Esophagus squamous epithelium (tissue), 5 donors: ENCODE measurements around the gene BAIAP2. TPM values are rescaled to one million over a fixed set of nuclear protein-coding genes. Genes with fewer than 3 reads are reported as not detected.
A peak's percentile ranks its signal among the peaks of the same experiment; 100 is the strongest.
"Not testable (repeated sequence)": the region's sequence is repeated elsewhere in the genome, so short reads cannot be mapped to it uniquely, and the experiment has no call there.

ENCODE experiments used
- DNase-seq: peaks from one replicate; lab custom pipeline; 2025; lab: John Stamatoyannopoulos, UW
- H3K27ac ChIP-seq, 4 donors: fragments of 200-600 bp; sonication (generic); one replicate each; pipeline ENCODE4 v1.5.1; 2016 to 2019; ENCODE audit warnings: mild to moderate bottlenecking in 1 of 4
- H3K27me3 ChIP-seq, 4 donors: fragments of 200-600 bp; sonication (generic); 1 replicate in 3 of 4; 2 replicates in 1 of 4; pipeline versions ENCODE4 v1.5.1 to v1.6.0; 2017 to 2021; ENCODE audit warnings: antibody characterized with exemption in 1 of 4
- H3K36me3 ChIP-seq, 3 donors: fragments of 200-600 bp; sonication (generic); one replicate each; pipeline ENCODE4 v1.5.1; 2016 to 2019
- H3K4me1 ChIP-seq, 3 donors: fragments of 200-600 bp; sonication (generic); one replicate each; pipeline ENCODE4 v1.5.1; 2017 to 2019
- H3K4me3 ChIP-seq, 4 donors: fragments of 200-600 bp; sonication (generic); 1 replicate in 3 of 4; 2 replicates in 1 of 4; pipeline ENCODE4 v1.5.1; 2016 to 2019; ENCODE audit warnings: mild to moderate bottlenecking in 2 of 4, moderate library complexity in 1 of 4
- H3K9me3 ChIP-seq, 3 donors: fragments of 200-600 bp; sonication (generic); one replicate each; pipeline ENCODE4 v1.5.1; 2016 to 2019
- POLR2A ChIP-seq, 4 donors: fragments of 450-650 bp; IDR thresholded peaks; one replicate each; pipeline ENCODE4 v1.6.1; 2017; ENCODE audit warnings: antibody characterized with exemption in 4 of 4, mild to moderate bottlenecking in 4 of 4, moderate library complexity in 3 of 4
- WGBS, 2 donors: methylation state at CpG; one replicate each; pipeline ENCODE4 v1.1.5; 2018; 5-methylcytosine and 5-hydroxymethylcytosine counted together
- intact Hi-C: fragments of 100-400 bp; cut with DNase I; formaldehyde crosslinking; loops from one replicate; pipeline ENCODE4 v1.15.0; 2022
- total RNA-seq, 4 donors: library from RNA; depleted of rRNA; stranded (reverse); fragments of >200 nt; gene quantifications; one replicate each; pipeline ENCODE4 v1.1.0, GENCODE V29; 2016
- TF ChIP-seq, protein P1 (sequence below), 6 experiments: fragments of 450-650 bp in 4 of 6; fragments of 200-600 bp in 2 of 6; sonication (generic) in 2 of 6; IDR thresholded peaks; one replicate each; pipeline ENCODE4 v1.5.1; 2016 to 2019; ENCODE audit warnings: antibody characterized with exemption in 6 of 6, mild to moderate bottlenecking in 4 of 6, moderate library complexity in 4 of 6
- donor health status: DM: yes; HTN: yes; CAD: no.

The BAIAP2 gene
- total RNA-seq, 4 donors from 2014 or later, result 87.8 to 175 (median 105) TPM

DNA sequence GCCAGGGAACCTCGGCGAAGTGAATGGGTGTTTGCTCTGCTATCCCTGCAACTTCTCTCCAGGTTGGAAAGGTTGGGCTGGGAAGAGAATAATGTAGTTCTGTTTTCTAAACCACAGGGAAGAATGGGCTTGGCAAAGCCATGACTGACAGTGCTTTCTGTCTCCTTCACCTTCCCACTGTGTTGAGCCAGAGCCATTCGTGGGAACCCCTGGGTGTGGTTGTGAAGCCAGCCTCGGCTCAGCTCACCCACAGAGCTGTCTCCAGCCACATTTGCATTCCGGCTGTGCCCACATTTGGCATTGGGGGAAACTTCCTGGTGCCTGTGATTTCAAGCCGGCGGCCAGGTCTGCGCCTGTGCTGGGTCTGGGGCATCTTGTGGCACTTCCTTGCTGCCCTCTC lies 39.9 kb downstream of the BAIAP2 start:
- Histone ChIP-seq H3K36me3 (peaks cover 7 to 86% (median 8%) of the 10 kb centered on the region in 3 donors), H3K27ac (peak overlapping the region in 3 of 4 donors; percentile 7 to 25 (median 13)), H3K4me3 (no peak overlapping the region), H3K4me1 (peaks cover 3 to 57% (median 4%) of the 10 kb centered on the region in 3 donors), H3K27me3 (no peaks in the 10 kb centered on the region), H3K9me3 (no peaks in the 10 kb centered on the region)
- TF ChIP-seq, protein P1, sequence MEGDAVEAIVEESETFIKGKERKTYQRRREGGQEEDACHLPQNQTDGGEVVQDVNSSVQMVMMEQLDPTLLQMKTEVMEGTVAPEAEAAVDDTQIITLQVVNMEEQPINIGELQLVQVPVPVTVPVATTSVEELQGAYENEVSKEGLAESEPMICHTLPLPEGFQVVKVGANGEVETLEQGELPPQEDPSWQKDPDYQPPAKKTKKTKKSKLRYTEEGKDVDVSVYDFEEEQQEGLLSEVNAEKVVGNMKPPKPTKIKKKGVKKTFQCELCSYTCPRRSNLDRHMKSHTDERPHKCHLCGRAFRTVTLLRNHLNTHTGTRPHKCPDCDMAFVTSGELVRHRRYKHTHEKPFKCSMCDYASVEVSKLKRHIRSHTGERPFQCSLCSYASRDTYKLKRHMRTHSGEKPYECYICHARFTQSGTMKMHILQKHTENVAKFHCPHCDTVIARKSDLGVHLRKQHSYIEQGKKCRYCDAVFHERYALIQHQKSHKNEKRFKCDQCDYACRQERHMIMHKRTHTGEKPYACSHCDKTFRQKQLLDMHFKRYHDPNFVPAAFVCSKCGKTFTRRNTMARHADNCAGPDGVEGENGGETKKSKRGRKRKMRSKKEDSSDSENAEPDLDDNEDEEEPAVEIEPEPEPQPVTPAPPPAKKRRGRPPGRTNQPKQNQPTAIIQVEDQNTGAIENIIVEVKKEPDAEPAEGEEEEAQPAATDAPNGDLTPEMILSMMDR (IDR thresholded peaks at IDR 0.05), result no peak
- no peak for TF ChIP-seq POLR2A (IDR thresholded peaks at IDR 0.05)
- intact Hi-C loops, result no loop called here
- WGBS, 2 donors, result 46 to 52% methylated on average over 7 to 8 of the region's 8 CpGs
- no peak for DNase-seq

DNA sequence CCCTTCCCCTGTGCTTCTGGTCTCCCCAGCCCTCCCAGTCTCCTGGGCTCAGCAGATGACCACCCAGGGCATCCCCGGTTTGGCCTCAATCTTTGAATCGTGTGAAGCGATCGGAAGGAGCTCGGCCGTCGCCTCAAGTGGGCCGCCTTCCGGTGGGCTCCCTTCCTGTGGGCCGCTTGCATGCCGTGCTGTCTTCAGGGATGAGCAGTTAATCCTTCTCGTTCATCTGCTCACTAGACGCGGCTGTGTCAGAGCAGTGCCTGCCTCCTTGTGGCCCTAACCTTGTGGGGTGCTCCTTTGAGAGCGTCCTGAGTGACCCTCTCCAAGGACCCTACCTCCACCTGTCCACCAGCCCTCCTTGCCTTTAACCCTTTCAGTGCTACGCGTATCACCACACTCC lies 40.4 kb downstream of the BAIAP2 start:
- Histone ChIP-seq H3K9me3 (no peaks in the 10 kb centered on the region), H3K27me3 (no peaks in the 10 kb centered on the region), H3K4me1 (peaks cover 3 to 61% (median 4%) of the 10 kb centered on the region in 3 donors), H3K27ac (peak overlapping the region in 2 of 4 donors; percentile 13 to 25), H3K4me3 (no peak overlapping the region), H3K36me3 (peaks cover 7 to 86% (median 8%) of the 10 kb centered on the region in 3 donors)
- WGBS, 2 donors, result 82 to 86% methylated on average over 16 to 17 of the region's 17 CpGs
- DNase-seq, result no peak
- TF ChIP-seq POLR2A (IDR thresholded peaks at IDR 0.05), result no peak
- TF ChIP-seq, protein P1 (IDR thresholded peaks at IDR 0.05), result no peak
- intact Hi-C loops, result no loop called here

DNA sequence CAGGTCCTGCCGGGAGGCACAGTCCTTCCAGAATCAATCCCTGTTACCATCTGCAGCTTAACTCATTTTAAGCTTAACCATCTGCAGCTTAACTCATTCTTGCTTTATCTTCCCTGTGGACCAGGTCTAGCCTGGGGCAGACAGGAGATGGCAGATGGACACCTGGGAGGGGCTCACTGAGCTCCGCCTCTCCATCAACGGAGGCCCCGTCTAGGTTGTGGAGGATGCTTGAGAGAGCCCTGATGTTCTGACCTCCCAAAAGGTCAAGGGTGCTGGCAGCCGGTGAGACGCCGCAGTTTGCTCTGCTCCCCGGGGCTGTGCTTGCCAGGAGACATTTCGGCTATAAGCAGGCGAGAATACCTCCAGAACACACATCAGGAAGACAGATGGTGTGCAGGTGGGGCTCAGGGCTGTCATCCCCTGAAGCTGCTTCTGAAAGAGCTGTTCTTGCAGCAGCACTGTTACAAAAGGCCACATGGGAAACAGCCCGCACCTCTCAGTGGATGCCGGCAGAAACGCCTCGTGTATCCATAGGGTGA lies 41.3 kb downstream of the BAIAP2 start:
- no peaks in the 10 kb centered on the region for H3K9me3 ChIP-seq
- TF ChIP-seq, protein P1 (IDR thresholded peaks at IDR 0.05), result no peak
- no peak for TF ChIP-seq POLR2A (IDR thresholded peaks at IDR 0.05)
- H3K27me3 ChIP-seq, result no peaks in the 10 kb centered on the region
- no peak overlapping the region for H3K27ac ChIP-seq
- H3K36me3 ChIP-seq, result peaks cover 7 to 86% (median 8%) of the 10 kb centered on the region in 3 donors
- DNase-seq, result no peak
- intact Hi-C loops, result no loop called here
- no peak overlapping the region for H3K4me3 ChIP-seq
- peaks cover 3 to 67% (median 8%) of the 10 kb centered on the region in 3 donors for H3K4me1 ChIP-seq
- WGBS, 2 donors, result 72 to 74% methylated on average over 5 to 10 of the region's 14 CpGs

DNA sequence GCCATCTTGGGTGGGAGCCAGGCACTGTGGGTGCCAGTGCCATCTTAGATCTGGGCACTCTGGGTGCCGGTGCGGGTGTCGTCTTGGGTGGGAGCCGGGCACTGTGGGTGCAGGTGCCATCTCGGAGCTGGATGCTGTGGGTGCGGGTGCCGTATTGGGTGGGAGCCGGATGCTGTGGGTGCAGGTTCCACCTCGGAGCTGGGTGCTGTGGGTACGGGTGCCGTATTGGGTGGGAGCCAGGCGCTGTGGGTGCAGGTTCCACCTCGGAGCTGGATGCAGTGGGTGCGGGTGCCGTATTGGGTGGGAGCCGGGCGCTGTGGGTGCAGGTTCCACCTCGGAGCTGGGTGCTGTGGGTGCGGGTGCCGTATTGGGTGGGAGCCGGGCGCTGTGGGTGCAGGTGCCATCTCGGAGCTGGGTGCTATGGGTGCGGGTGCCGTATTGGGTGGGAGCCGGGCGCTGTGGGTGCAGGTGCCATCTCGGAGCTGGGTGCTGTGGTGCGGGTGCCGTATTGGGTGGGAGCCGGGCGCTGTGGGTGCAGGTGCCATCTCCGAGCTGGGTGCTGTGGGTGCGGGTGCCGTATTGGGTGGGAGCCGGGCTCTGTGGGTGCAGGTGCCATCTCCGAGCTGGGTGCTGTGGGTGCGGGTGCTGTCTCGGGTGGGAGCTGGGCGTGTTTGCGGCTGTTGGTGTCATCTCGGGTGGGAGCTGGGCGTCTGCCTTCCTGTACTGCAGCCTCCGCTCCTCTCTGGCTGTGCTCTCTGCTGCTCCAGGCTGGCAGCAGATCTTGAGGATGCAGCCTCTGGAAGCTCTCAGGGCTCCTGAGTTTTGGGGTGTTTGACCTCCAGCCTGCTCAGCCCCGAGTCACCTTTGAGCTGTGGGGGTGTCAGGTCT lies 43.3 kb downstream of the BAIAP2 start:
- DNase-seq, intact Hi-C loops, H3K4me3 ChIP-seq, H3K27ac ChIP-seq, H3K9me3 ChIP-seq, H3K27me3 ChIP-seq: not testable (repeated sequence)
- H3K36me3 ChIP-seq, result peaks cover 7 to 73% (median 8%) of the 10 kb centered on the region in 3 donors
- peaks cover 20 to 67% (median 29%) of the 10 kb centered on the region in 3 donors for H3K4me1 ChIP-seq
- WGBS, 2 donors, result 95 to 100% methylated on average over 7 to 8 of the region's 45 CpGs

DNA sequence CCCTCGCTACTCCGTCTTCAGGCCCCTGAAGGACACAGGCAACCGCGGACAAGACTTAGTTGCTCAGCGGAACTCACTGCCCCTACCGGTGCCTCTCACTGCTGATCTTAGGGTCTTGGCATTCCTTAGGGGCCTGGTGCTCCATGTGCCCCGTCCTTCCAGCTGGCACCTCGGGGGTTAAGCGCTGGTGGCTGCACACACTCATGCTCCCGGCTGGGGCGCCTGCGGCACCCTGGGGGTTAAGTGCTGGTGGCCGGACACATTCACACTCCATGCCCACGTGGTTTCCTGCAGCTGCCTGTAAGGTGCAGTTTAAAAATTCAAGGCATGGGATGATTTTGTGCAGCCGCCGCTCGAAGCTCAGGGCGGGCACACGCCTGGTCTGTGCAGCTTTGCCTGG lies 45.1 kb downstream of the BAIAP2 start:
- no peak for DNase-seq
- WGBS, 2 donors, result 74 to 91% methylated on average over 7 to 15 of the region's 19 CpGs
- intact Hi-C loops, result no loop called here
- Histone ChIP-seq H3K36me3 (peaks cover 7 to 80% (median 8%) of the 10 kb centered on the region in 3 donors), H3K4me1 (peaks cover 18 to 67% (median 28%) of the 10 kb centered on the region in 3 donors), H3K9me3 (no peaks in the 10 kb centered on the region), H3K27ac (no peak overlapping the region), H3K27me3 (no peaks in the 10 kb centered on the region), H3K4me3 (no peak overlapping the region)
- TF ChIP-seq, protein P1 (IDR thresholded peaks at IDR 0.05), result no peak
- no peak for TF ChIP-seq POLR2A (IDR thresholded peaks at IDR 0.05)
